ENCODE results near the gene JAZF1.

The JAZF1 gene

DNA sequence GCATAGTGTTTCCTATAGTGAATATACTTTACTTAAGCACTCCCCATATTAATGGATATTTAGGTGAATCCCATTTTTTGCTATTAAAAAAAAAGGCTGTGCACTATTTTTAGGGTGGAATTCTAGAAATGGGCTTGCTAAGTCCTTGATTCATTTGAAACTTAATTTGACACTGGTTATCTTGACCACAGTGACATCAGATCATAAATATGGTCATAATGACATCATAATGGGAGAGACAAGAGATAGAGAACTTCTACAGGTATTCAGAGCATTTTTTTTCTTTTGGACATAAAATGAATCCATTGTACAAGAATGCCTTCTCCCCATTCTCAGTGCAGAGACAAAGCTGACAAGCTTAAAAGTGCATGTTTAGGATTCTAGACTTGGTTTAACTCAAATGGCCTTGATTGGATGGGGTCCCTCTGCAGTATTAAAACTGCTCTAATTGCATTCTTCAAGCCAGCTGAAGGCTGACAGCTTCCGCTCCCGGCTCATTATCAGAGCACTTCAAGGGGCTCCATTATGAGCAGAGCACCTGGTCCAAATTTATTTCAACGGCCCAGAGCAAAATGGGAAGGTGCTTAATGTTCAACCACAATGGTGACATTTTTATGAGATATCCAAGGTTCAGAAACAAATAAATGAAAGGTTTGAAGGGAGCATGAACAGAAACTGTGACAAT lies 104.8 kb downstream of the JAZF1 start:
- DNase-seq (ENCODE audit: low read depth): no peak

DNA sequence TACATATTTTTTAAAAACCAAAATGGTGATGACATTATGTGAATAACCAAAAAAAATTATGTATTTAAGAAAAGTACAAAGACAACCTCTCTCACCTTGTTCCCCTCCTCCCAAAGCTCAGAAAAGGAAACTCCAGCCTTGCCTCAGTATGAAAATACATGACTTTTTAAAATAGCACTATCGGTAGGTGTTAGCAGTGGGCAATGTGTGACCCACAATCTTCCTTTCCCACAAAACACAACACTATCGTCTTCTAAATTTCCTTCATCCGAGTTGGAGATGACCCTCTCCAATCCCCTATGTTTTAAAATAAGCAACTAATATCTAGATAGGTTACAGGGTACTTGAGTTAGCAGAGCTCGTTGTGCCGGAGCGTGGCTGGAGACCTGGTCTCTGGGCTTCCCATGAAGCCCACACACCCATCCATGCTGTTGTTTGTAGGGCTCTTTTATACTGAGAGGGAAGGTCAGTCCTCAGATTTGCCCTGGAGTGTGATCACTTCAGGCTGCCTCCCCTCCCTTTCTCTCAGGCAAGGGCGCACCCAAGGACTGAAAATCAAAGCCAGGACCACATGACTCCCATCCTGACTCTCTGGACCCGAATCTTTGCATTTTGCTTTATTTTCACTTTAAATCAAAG lies 107.6 kb downstream of the JAZF1 start:
- DNase-seq (ENCODE audit: low read depth): no peak

DNA sequence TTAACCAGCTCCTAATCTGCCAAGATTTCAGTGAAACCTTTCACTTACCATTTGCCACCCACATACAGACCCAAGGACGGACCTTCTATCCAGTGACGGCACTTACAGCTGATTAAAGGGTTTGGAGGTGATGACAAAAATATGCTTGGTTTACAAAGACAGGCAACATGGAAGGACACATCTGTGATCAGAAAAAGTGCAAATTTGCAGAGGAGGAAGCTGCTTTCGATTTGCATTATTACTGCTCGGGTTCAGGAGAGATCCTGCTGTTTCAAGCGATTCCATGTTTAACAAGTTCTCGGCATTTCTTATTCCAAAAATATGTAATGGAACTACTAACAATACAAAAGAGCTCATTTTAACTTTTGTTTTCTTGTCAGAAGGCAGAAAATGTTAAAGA lies 109.0 kb downstream of the JAZF1 start:
- DNase-seq (ENCODE audit: low read depth): no peak

DNA sequence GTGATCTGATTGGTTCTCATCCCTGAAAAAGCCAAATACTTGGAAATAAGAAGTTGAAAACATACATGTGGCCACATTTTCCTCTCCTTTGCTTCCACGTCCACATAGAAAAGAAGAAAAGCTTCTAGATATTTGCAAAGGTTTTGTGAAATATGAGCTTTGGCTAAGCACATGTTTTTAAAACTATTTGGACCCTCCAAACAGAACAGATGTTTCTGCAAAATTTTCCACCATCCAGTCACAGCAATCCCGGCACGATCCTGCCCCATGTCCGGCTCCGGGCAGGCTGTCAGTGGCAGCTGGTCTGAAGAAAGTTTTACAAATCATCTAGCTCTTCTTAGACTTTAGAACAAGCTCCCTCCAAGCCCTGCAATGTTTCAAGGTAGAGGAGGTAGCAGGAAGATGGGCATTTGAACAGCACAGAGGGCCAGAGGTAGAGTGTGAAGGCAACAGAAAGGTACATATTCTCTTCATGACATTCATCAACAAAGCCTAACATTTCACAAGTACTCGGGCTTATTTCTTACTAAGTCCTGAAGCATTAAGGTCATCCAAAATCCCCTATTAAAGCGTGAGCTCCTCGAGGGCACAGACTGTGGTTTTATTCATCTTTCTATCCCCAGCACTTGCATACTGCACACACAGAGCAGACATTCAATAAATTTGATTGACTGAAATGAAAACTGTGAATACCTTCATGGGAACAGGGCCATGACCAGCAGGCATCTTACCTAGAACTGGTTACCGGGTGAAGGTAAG lies 110.1 kb downstream of the JAZF1 start:
- no peak for DNase-seq (ENCODE audit: low read depth)

DNA sequence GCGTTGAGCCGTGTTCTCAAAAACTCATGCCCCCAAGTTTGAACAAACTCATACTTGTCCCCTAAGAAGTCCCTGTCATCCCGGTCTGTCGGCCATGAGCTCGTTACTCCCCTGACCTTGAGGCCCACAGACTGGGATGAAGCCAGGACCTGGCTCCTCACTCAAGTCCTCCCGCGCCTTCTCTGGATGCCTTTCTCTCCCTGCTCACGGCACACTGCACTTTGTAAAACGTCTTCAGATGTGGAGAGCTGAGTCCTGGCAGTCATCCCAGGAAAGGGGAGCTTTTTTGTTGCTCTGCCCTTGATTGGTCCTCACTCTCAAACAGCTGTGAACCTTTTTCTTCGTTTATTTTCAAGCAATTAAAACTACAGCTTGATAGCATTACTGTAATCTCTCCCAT lies 110.8 kb downstream of the JAZF1 start:
- DNase-seq (ENCODE audit: low read depth): no peak

DNA sequence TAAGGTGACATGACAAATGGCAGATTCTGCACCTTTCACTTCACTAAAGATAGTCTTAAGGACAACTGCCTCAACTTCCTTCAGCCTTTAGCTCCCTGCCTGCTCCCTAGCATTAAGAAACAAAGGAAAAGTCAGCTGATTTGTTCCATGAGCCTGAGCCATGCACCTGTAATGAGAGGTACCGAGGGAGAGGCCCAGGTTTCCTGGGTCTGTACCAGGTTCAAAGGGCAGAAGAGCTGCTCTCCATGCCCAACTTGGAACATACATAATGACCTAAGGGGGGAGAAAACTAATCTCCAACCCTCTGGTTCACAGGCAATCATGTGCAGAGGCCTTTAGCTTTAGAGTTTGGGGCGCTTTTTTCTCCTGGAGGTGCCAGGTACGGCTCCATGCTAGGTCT lies 111.2 kb downstream of the JAZF1 start:
- no peak for DNase-seq (ENCODE audit: low read depth)

DNA sequence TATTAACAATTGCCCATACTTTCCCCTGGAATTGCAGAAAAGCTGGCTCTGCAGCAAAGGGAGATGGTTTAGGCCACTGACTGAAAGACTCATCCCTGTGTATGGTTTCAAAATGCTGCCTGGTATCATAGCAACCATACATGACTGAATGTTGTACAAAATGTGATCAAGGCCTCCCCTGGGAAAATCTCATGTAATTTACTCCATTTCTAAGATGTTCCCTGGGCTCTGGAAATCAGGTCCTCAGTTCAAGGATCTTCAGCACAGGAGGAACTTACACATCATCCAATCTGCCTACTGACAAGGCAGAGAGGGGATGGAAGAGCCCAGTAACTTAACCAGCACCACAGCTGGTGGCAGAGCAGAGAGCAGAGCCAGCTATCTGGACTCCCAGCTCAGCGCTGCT lies 111.8 kb downstream of the JAZF1 start:
- no peak for DNase-seq (ENCODE audit: low read depth)

DNA sequence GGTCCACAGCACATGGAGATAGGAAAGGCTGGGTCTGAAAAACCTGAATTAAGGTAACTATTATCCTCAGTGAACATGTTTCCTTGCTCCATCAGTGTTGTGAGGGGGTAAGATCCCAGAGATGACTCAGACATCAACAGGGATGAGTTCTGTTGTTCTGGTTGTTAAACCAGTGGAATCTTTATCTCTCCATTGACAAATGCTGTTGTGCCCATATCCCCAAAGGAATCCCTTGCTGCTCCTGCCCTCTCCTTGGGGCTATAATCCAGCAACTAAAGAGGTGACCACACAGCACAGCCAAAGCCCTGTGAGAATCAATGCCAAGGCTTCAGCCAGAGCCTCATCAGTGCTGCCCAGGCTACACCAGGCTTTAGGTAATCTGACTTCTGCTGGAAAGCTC lies 113.4 kb downstream of the JAZF1 start:
- no peak for DNase-seq (ENCODE audit: low read depth)

DNA sequence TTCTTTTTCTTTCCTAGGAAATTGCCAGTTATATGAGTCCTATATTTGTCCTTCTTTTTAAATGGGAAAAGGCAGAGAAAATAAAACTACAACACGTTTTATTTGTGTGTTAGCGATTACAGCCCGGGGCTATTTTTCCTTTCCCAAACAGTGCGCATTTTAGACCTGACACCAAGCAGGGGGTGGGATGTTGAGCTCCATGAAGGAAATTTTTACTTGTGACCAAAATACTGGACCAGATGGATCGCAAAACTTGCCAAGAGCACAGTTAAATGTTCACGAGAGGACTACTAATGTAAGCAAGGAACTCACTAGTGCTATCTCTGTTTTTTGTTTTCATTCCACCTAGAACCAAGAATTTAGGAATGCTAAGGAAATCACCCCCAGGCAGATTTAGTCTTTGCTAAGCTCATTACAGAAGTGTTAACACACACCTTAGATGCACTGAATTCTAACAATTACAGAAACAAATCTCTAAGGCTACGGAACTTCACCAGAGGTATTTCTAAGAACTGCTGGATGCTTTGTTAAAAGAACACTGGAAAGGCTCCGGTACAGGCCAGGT lies 114.8 kb downstream of the JAZF1 start:
- DNase-seq (ENCODE audit: low read depth): no peak

DNA sequence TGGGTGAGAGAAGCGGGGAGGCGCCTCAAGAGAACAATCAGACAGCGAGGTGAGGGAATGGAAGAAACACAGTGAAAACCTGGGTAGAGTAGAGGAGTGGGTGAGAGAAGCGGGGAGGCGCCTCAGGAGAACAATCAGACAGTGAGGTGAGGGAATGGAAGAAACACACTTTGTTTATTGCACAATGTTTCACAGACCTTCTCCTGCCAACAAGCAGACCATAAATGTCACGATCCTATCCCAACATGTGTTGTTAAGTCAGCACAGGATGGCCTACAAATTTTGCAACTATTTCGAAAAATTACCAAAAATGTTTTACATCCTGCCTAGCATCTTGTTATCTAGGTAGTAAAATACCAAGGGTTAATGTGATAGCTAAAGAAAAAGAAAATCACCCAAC lies 115.3 kb downstream of the JAZF1 start:
- DNase-seq (ENCODE audit: low read depth): no peak

DNA sequence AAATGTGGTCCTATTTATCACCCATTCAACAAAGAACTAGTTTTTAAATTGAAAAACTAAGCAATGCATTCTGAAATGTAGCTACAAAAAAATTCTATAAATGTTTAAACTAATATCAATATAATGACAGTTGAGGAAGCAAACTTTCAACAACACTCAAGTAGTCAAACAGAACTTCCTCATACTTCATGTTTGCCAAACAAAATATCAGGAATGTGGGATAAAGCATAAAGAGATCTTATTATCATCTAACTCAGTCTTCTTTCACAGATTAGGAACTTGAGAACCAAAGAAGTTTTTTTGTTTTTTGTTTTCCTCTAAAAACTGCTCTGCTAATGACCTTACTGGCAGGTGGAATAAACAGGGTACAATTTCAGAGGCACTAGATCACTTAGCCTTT lies 116.2 kb downstream of the JAZF1 start:
- no peak for DNase-seq (ENCODE audit: low read depth)

DNA sequence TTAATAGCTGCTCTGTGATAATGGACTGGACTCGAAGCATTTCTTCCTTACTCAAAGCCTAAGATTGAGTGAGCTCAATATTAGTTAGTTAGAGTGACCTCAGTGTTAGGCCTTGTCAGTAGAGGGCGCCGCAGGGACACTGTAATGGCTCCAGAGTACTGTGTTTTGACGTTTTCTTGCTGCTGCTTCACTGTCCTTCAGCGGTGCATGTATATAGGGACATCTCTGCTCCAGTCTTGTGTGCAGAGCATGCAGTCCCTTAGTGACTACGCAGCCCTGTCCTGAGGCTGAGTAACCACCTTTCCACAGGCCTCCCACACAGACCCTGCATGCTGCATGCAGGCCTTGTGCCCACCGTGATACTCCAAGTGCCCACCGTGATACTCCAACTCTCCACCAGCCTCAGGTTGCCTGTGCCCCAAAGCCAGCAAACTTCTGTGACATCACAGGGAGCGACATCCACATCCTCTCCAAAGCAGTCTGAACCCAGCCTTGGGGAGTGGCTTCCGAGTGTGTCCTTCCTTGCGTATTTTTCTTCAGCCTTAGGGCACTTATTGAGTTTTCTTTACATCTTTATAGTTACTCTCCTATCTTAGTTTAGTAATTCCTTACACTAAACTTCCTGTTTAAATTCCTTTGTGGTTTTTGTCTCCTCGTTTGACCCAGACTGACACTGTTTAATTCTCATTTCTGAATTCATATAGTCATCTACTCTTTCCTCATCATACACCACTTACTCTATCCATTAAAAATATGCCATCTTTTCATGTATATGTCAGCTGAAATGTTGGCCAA lies 118.2 kb downstream of the JAZF1 start:
- no peak for DNase-seq (ENCODE audit: low read depth)

DNA sequence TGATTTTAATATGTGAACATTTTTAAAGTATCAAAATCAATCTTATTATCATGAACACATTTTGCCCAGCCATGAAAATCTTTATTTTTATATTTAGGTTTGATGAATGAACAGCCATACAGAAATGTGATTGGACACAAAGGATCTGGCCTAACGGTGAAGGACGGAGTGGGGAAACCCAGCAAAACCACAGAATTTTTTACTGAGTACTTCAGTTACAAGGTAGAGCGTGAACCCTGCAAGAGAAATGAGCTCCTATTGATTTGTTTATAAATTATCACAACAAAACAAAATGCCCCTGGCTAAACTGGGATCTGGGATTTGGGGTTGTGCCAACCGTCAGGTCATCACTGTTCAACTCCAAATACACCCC lies 118.8 kb downstream of the JAZF1 start:
- no peak for DNase-seq (ENCODE audit: low read depth)

DNA sequence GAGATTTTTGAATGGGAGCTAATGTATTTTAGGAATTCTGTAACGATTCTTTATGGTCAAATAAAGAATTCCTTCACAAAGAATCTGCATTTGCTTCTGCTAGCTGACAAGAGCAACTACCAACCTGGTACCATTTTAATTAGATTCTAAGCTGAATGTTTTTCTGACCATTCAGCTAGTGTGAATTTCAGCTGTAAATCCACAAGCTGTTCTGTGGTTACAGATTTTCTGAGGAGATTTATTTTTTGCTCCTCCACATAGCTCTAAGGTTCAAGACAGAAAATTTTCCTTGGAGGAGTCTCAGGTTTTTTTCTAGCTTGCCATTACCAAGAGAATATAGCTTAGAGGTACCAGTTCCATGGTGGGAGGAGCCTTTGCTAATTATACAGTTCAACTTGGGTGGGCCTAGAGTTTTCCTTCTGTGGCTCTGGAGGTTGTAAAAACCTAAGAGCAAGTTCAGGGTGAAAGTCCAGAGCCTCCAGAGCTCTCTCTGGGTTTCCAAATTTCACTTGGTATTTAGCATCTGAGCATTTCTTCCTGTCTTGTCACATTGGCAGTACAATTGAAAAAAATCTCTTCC lies 120.1 kb downstream of the JAZF1 start:
- DNase-seq (ENCODE audit: low read depth): no peak

DNA sequence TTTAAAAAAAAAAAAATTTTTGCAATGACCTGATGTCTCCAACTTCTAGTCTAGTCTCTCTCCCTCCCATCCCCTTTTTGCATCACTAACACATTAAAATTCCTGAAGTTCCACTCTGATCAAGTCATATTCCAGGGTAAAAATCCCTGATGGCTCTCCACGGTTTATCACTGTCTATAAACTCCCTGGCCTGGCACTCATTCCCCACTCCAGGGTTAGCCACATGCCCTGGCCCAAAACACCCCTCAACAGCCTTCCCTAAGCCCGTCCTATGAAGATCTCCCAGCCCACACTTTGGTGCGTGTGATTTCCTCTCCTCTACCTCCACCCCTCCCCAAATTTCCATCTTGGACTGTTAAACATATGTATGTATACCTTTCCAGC lies 125.4 kb downstream of the JAZF1 start:
- no peak for DNase-seq (ENCODE audit: low read depth)

DNA sequence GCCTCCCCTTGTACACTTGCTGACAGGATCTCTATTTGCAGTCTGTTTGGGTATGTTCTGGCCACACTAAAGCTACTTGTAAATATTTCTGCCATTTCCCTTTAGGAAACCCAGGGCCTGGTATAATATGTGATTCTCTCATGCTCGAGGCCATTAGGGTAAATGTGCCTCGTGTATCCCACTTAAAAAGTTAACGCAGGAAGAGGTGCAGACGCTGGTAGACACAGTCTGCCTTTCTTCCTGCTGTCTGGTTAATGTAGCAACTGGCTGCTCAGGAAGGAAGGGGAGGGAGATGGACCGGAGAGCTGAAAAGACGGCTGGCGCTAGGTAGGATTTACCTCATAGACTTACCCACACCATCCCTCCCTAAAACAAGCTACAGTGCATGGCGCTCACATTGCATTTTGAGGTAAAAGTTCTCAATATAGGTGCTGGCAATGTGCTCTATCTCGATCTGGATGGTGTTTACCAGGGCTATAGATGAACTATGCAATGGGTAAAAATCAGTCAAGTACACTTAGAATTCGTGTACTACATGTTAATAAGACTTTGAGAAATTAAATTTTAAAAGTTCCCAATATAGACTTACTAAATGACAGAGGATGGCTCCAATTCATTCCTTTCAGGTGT lies 125.9 kb downstream of the JAZF1 start:
- no peak for DNase-seq (ENCODE audit: low read depth)

DNA sequence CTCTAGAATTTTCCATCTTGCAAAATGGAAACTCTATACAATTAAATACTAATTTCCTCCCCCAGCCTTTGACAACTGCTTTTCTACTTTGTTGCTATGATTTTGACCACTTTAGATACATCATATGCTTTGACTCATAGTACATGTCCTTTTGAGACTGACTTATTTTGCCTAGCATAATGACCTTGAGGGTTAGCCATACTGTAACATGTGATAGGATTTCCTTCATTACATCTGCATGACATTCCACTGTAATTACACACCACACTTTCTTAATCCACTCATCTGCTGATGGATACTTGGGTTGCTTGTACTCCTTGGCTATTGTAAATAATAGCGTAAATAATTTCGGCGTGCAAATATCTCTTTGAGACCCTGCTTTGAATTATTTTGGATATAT lies 127.7 kb downstream of the JAZF1 start:
- DNase-seq (ENCODE audit: low read depth): no peak

DNA sequence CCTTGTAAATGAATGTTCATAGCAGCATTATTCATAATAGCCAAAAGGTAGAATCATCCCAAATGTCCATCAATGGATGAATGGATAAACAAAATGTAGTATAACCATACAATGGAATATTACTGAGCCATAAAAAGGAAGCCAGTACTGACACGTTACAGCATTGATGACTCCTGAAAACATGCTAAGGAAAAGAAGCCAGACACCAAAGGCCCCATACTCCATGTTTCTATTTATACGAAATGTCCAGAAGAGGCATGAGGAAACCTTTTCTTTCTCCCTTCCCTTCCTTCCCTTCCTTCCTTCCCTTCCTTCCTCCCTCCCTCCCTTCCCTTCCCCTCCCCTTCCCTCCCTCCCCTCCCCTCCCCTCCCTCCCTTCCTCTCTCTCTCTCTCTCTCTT lies 131.9 kb downstream of the JAZF1 start:
- no peak for DNase-seq (ENCODE audit: low read depth)

DNA sequence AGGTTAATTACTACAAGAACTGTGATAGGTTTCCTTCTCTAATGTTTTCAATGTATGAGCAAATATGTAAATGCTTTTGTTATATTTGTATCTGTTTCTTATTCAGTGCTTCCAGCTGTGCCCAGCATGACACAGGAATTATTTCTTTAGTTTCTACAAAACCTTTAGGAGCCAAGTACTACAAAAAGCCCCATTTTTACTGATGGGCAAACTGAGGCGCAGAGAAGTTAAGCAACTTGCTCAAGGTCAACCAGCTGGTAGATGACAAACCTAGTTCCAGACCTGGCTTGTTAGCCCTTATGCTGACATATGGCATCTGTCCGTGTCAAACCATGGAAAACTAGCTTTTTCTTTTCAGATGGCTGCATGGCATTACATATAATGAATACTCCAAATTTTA lies 134.6 kb downstream of the JAZF1 start:
- DNase-seq (ENCODE audit: low read depth): no peak

DNA sequence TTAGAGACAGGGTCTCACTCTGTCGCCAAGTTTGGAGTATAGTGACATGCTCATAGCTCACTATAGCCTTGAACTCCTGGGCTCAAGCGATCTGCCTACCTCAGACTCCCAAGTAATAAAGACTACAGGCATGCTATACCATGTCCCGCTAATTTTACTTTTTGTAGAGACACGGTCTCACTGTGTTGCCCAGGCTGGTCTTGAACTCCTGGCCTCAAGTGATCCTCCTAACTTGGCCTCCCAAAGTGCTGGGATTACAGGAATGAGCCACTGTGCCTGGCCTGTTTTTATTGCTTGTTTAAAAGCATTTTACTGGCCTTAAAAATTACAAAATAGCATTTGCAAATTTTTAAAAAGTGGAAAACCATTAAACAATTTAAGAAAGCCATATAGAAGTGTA lies 135.0 kb downstream of the JAZF1 start:
- DNase-seq (ENCODE audit: low read depth): no peak

DNA sequence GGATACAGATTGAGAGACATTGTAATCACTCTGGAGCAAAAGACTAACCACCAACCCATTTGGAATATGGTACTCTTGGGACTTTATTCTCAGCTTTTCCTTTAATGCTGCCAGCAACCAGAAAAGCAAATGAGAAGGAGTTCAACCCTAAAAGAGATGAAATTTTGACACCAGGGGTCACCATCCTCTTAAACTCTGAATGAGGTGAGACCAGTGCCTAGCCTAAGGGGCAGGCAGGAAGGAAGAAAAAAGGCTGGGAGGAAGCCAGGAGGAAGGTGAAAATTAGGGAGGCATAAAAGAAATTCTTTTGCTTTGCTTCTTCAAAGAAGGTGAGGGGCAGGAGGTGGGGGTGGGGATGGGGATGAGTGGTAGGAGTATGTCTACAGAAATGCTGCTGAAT lies 135.8 kb downstream of the JAZF1 start:
- no peak for DNase-seq (ENCODE audit: low read depth)

DNA sequence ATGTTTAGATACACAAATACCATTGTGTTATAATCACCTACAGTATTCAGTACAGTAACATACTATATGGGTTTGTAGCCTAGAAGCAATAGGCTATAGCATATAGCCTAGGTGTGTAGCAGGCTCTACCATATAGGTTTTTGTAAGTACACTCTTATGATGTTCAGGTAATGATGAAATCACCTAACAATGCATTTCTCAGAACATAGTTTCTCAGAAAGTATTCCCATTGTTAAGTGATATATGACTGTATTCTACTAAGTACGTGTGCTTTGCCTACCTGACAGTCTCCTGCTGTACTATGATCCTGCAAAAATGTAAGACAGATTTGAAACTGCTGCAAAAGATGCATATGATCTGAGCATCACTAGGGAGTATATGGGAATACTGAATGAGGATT lies 137.9 kb downstream of the JAZF1 start:
- no peak for DNase-seq (ENCODE audit: low read depth)

Measured in GM04503 (cell line).